HG02852 (cell line): ENCODE results near the gene SLC1A2.
"Not testable (repeated sequence)": the region's sequence is repeated elsewhere in the genome, so short reads cannot be mapped to it uniquely, and the experiment has no call there.

Source experiments
- ATAC-seq: cut with Tn5 transposase; IDR thresholded peaks from one replicate; pipeline ENCODE4 v1.9.1; 2021; ENCODE audit warnings: mild to moderate bottlenecking, moderate library complexity; ENCODE audit not compliant: unreplicated experiment

The SLC1A2 gene

DNA sequence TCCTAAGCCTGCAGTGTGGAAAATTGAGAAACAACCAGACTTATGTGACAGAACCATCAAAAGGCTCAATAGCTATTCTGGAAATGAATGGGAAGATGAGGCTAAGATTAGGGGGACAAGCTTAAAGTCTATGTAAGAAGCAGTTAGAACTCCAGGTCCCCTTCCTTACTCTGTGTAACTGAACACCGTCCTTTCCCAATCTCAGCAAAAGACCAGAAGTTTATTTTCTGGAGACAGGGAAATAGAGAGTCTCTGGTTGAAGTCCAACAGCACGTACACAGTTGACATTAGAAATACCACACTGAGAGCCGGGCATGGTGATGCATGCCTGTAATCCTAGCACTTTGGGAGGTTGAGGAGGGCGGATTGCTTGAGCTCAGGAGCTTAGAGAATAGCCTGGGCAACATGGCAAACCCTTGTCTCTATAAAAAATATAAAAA lies 186.4 kb downstream of the SLC1A2 start:
- no peak for ATAC-seq

DNA sequence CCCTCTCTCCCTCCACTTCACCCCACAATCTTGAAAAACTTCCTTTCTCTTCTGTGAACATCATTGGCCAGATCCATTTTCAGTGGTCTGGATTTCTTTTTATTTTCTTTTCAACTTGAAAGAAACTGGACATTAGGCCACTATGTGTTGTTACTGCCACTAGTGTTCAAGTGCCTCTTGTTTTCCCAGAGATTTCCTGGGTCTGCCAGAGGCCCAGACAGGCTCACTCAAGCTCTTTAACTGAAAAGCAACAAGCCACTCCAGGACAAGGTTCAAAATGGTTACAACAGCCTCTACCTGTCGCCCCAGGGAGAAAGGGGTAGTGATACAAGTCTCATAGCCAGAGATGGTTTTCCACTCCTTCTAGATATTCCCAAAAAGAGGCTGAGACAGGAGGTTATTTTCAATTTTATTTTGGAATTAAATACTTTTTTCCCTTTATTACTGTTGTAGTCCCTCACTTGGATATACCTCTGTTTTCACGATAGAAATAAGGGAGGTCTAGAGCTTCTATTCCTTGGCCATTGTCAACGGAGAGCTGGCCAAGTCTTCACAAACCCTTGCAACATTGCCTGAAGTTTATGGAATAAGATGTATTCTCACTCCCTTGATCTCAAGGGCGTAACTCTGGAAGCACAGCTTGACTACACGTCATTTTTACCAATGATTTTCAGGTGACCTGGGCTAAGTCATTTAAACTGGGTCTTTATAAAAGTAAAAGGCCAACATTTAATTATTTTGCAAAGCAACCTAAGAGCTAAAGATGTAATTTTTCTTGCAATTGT lies 188.1 kb downstream of the SLC1A2 start:
- no peak for ATAC-seq

GRCh38 chr11:35230388-35230787 lies 189.0 kb downstream of the SLC1A2 start:
- no peak for ATAC-seq

DNA sequence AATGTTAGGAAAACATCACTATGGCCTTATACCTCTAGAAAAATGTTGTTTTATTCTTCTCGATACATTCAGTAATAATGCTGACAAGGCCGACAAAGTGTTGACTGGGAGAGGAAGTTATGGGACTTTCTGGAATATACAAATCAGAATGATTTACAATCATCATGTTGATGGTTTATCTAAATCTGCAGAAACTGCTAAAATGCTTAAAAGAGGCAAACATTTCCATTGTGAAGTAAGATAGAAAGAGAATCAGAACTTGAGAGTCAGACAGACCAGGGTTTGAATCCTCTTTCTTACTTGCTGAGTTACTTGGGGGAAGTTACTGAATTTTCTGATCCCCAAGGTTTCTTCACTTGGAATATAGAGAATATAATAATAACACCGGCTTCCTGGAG lies 191.0 kb downstream of the SLC1A2 start:
- no peak for ATAC-seq

- no peak for ATAC-seq
Measured at GRCh38 chr11:35227576-35228327, 191.6 kb downstream of the SLC1A2 start.

DNA sequence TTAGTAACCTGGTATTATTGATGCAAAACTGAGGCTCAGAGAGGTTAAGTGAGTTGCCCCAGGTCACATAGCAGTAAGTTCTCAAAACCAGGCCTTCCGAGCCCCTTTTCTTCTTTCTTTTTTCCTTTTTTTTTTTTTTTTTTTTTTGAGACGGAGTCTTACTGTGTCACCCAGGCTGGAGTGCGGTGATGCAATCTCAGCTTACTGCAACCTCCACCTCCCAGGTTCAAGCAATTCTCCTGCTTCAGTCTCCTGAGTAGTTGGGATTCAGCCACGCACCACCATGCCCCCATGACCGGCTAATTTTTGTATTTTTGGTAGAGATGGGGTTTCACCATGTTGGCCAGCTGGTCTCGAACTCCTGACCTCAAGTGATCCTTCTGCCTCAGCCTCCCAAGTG lies 192.6 kb downstream of the SLC1A2 start:
- ATAC-seq, result not testable (repeated sequence)

GRCh38 chr11:35225946-35226520 lies 193.3 kb downstream of the SLC1A2 start:
- ATAC-seq, result no peak

GRCh38 chr11:35223991-35224390 lies 195.4 kb downstream of the SLC1A2 start:
- ATAC-seq, result no peak

GRCh38 chr11:35223371-35223796 lies 196.0 kb downstream of the SLC1A2 start:
- no peak for ATAC-seq

- no peak for ATAC-seq
Measured at GRCh38 chr11:35218956-35219355, 200.4 kb downstream of the SLC1A2 start.

DNA sequence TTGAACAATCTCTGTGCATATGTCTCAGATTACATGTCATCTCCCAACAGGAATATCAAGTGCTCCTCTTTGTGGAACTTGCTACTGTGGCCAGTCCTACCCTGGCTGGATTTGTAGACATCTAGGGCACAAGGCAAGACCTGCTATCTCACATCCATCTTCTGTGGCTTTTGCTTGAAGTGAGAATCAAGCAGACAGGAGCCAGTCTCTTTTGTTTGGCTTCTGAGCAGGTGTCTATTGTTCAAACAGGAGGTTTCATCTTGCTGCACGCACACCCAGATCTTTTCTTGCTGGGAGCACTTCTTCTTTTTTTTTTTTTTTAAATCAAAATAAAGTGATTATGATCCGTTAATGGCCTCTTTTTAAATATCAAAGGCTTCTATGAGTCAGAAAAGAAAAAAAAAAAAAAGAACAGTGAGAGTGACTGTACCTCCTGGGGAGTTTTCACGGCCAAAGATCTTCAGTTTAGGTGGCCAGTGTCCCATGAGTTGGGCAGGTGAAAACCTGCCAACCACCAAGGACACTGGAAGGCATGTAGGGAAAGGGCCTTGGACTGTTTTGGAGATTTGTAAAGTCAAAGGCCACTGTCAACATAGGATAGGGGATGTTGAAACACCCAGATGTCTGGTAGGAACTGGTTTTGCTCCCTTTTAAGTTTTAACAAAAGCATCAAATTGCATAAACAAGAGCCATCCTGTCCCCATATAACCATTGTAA lies 202.2 kb downstream of the SLC1A2 start:
- ATAC-seq, result no peak

GRCh38 chr11:35215945-35216344 lies 203.4 kb downstream of the SLC1A2 start:
- no peak for ATAC-seq

DNA sequence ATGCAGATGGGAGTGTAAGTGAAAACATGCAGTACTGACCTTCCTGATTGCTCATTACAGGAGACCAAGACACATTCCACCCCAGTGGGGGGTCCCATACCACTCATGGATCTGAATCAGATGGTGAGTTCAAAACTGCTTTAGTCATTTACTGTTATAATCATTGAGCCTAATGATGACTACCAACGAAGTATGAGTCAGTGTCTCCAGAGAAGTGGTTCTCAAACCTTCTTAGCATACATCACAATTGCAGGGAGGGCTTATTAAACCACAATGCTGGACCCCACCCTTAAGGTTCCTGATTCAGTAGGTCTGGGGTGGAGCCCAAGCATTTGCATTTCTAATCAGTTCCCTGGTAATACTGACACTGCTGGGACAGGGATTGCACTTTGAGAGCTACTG lies 204.6 kb downstream of the SLC1A2 start:
- no peak for ATAC-seq

DNA sequence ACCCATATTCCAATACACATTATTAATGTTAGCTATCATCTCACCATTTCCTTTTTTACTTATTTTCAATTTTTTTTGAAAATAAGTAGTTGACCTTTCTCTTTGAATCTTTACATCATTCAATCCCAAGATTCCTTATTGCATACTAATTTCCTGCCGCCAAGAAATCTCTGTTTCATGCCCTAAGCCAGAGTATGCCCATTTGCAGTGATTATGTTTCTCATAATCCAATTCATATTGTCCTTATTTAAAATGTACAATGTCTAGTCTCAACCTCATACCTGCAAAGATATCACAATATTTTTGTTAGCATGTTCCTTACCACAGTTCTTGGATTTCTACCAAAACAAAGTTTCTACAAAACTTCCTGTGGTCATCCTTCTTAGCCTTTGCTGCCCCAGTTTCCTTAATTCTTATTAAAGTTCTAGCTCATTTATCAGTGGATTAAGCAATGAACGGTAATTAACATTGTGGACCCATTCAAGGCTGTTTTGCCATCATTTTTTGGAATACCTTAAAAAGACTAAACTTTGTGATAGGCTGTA lies 205.1 kb downstream of the SLC1A2 start:
- no peak for ATAC-seq

DNA sequence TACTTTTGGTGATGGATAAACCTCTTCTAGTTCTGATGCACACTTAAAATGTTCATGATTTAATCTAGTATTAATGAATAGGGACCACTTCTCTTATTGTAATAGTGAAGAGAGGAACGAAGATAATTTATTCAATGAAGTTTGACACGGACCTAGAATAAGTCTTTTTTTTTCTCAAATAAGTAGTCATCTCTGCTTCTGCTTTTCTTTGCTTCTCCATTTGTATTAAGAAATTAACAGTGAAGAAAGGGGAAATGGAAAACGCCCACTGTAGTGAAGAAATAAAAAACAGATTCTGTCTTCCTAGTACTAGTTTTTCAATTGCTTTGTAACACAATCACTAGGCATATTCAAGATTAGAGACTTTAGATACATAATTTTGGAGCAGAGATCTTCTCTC lies 207.4 kb downstream of the SLC1A2 start:
- ATAC-seq, result no peak

GRCh38 chr11:35210876-35211546 lies 208.3 kb downstream of the SLC1A2 start:
- no peak for ATAC-seq

- no peak for ATAC-seq
Measured at GRCh38 chr11:35208795-35209194, 210.6 kb downstream of the SLC1A2 start.

DNA sequence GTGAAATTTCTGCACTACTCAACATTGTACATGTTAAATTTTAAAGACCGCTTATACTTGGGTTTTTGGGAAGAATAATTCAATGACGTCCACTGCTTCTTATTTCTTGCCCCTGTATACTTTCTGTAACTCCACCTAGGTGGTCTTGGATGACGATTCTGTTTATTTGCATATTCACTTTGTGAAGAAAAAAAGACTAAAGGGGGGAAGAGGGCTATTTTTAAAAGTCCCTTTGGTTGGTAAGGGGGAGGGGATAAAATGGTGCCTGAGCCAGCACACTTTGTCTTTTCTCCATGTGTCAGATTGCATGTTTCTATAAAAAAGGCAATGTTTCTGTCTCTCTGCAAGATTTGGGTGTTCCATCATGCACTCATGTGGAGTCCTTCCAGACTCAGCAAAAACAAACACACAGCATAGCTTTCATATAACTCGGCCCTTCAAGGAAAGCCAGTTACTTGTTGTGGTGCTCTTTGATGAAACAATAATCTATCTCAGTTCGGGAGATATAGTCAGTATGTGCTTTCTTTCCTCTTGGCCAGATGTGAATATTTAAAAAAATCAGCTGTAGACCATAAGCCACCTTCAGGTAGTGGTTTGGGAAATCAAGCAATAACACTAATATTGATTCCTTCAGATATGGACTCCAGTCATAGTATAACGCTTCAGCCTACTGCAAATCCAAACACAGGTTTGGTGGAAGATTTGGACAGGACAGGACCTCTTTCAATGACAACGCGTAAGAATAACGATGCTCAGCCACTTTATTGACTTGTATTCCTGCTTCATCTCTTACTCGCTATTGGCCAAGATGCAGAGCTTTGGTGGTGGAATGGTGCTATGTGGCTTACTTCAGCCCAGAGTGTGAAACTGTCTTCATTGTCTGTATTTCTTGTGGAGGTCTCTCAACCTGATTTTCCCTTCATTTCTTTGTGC lies 211.6 kb downstream of the SLC1A2 start:
- ATAC-seq, result no peak

GRCh38 chr11:35206616-35207015 lies 212.7 kb downstream of the SLC1A2 start:
- ATAC-seq, result no peak
